WTC11 (cell line): ENCODE measurements around the gene CACNG1. TPM values are rescaled to one million over a fixed set of nuclear protein-coding genes. Genes with fewer than 3 reads are reported as not detected.

Experiments
- ATAC-seq: fragments of 200-7000 bp; cut with Tn5 transposase; 2 replicates; pipeline ENCODE4 v1.10.0; 2021; ENCODE audit warnings: mild to moderate bottlenecking, moderate library complexity
- CTCF ChIA-PET: fragments of 300-600 bp; sonication (Branson Sonifier 250); formaldehyde crosslinking; loops from one replicate; lab custom pipeline; 2021; ENCODE audit warnings: antibody characterized with exemption; lab: Charles Lee
- POLR2A ChIA-PET: fragments of 350-600 bp; sonication (Branson Sonifier 250); formaldehyde crosslinking; loops from one replicate; lab custom pipeline; 2021; ENCODE audit warnings: antibody characterized with exemption; lab: Charles Lee
- DNase-seq: peaks from one replicate; pipeline ENCODE4 v3.0.0; 2021; ENCODE audit warnings: low spot score
- H3K27ac Mint-ChIP-seq: 2 replicates; pipeline ENCODE4 v1.8.0; 2021; ENCODE audit warnings: mixed read lengths
- H3K27me3 Mint-ChIP-seq: 2 replicates; pipeline ENCODE4 v1.8.0; 2021; ENCODE audit warnings: low read depth, mild to moderate bottlenecking, moderate library complexity, mixed read lengths
- H3K36me3 Mint-ChIP-seq: 2 replicates; pipeline ENCODE4 v1.8.0; 2021; ENCODE audit warnings: mixed read lengths
- H3K4me1 Mint-ChIP-seq: 2 replicates; pipeline ENCODE4 v1.8.0; 2022; ENCODE audit warnings: mixed read lengths
- H3K4me3 Mint-ChIP-seq: 2 replicates; pipeline ENCODE4 v1.8.0; 2021; ENCODE audit warnings: mild to moderate bottlenecking, moderate library complexity, mixed read lengths
- H3K9me3 Mint-ChIP-seq: 2 replicates; pipeline ENCODE4 v1.8.0; 2021; ENCODE audit warnings: mixed read lengths
- CREM ChIP-seq: sonication (generic); formaldehyde crosslinking; IDR thresholded peaks from 2 replicates; pipeline ENCODE4 v1.8.1; 2022; ENCODE audit warnings: mild to moderate bottlenecking, missing genetic modification reagents, moderate library complexity
- ESRRA ChIP-seq: sonication (generic); formaldehyde crosslinking; IDR thresholded peaks from 2 replicates; pipeline ENCODE4 v1.8.1; 2022; ENCODE audit warnings: mild to moderate bottlenecking, missing genetic modification reagents, borderline replicate concordance
- FOXK1 ChIP-seq: sonication (generic); formaldehyde crosslinking; IDR thresholded peaks from 2 replicates; pipeline ENCODE4 v1.8.0; 2022; ENCODE audit warnings: mild to moderate bottlenecking, moderate library complexity, missing genetic modification reagents
- JAZF1 ChIP-seq: fragments of 250-450 bp; sonication (Bioruptor Pico); IDR thresholded peaks from 2 replicates; pipeline ENCODE4 v1.9.0; 2021; ENCODE audit warnings: moderate library complexity, mild to moderate bottlenecking, inconsistent platforms
- MXD4 ChIP-seq: fragments of 250-450 bp; sonication (Bioruptor Pico); IDR thresholded peaks from 2 replicates; pipeline ENCODE4 v1.8.0; 2021; ENCODE audit warnings: mild to moderate bottlenecking, moderate library complexity, borderline replicate concordance
- MYBL2 ChIP-seq: sonication (generic); formaldehyde crosslinking; IDR thresholded peaks from 2 replicates; pipeline ENCODE4 v1.8.1; 2023; ENCODE audit warnings: mild to moderate bottlenecking, moderate library complexity, missing genetic modification reagents
- NFYB ChIP-seq: sonication (generic); formaldehyde crosslinking; conservative IDR thresholded peaks from 2 replicates; pipeline ENCODE4 v1.8.0; 2022; ENCODE audit warnings: low read depth, missing genetic modification reagents
- RELA ChIP-seq: sonication (generic); formaldehyde crosslinking; IDR thresholded peaks from 2 replicates; pipeline ENCODE4 v1.8.1; 2022; ENCODE audit warnings: missing genetic modification reagents, mild to moderate bottlenecking, borderline replicate concordance
- RORB ChIP-seq: fragments of 250-450 bp; sonication (Bioruptor Pico); IDR thresholded peaks from 2 replicates; pipeline ENCODE4 v1.9.0; 2021; ENCODE audit warnings: mild to moderate bottlenecking
- SMAD3 ChIP-seq: sonication (generic); formaldehyde crosslinking; IDR thresholded peaks from 2 replicates; pipeline ENCODE4 v1.8.0; 2022; ENCODE audit warnings: missing genetic modification reagents, mild to moderate bottlenecking, borderline replicate concordance
- ZNF219 ChIP-seq: sonication (generic); formaldehyde crosslinking; IDR thresholded peaks from 2 replicates; pipeline ENCODE4 v1.8.0; 2023; ENCODE audit warnings: missing genetic modification reagents, mild to moderate bottlenecking, borderline replicate concordance
- ZNF423 ChIP-seq: fragments of 250-450 bp; sonication (Bioruptor Pico); IDR thresholded peaks from 2 replicates; pipeline ENCODE4 v2.1.2; 2022; ENCODE audit warnings: mild to moderate bottlenecking, moderate library complexity
- total RNA-seq: library from RNA; stranded (reverse); gene quantifications from 3 replicates; pipeline ENCODE4 v1.2.3, GENCODE V29; 2021
- TF ChIP-seq, protein P1 (sequence below): sonication (generic); formaldehyde crosslinking; IDR thresholded peaks from 2 replicates; pipeline ENCODE4 v1.8.0; 2023; ENCODE audit warnings: mild to moderate bottlenecking, missing genetic modification reagents
- TF ChIP-seq, protein P2 (sequence below): fragments of 200-600 bp; IDR thresholded peaks from 2 replicates; pipeline ENCODE4 v1.8.0; 2022; ENCODE audit warnings: antibody characterized with exemption
- TF ChIP-seq, protein P3 (sequence below): sonication (generic); formaldehyde crosslinking; IDR thresholded peaks from 2 replicates; pipeline ENCODE4 v1.8.0; 2022; ENCODE audit warnings: mild to moderate bottlenecking, missing genetic modification reagents
- TF ChIP-seq, protein P4 (sequence below): fragments of 250-450 bp; sonication (Bioruptor Pico); IDR thresholded peaks from 2 replicates; pipeline ENCODE4 v1.8.0; 2021; ENCODE audit warnings: mild to moderate bottlenecking
- TF ChIP-seq, protein P5 (sequence below): fragments of 250-450 bp; sonication (Bioruptor Pico); conservative IDR thresholded peaks from 2 replicates; pipeline ENCODE4 v1.9.0; 2021; ENCODE audit warnings: mild to moderate bottlenecking
- TF ChIP-seq, protein P6 (sequence below): sonication (generic); formaldehyde crosslinking; IDR thresholded peaks from 2 replicates; pipeline ENCODE4 v1.8.1; 2022; ENCODE audit warnings: missing genetic modification reagents, borderline replicate concordance
- TF ChIP-seq, protein P7 (sequence below): fragments of 250-450 bp; sonication (Bioruptor Pico); IDR thresholded peaks from 2 replicates; pipeline ENCODE4 v2.1.2; 2022; ENCODE audit warnings: mild to moderate bottlenecking, moderate library complexity
- TF ChIP-seq, protein P8 (sequence below): fragments of 250-450 bp; sonication (Bioruptor Pico); IDR thresholded peaks from 2 replicates; pipeline ENCODE4 v1.9.0; 2021; ENCODE audit warnings: mild to moderate bottlenecking, borderline replicate concordance

The CACNG1 gene
- total RNA-seq, 1 experiment from 2014 or later = not detected

DNA sequence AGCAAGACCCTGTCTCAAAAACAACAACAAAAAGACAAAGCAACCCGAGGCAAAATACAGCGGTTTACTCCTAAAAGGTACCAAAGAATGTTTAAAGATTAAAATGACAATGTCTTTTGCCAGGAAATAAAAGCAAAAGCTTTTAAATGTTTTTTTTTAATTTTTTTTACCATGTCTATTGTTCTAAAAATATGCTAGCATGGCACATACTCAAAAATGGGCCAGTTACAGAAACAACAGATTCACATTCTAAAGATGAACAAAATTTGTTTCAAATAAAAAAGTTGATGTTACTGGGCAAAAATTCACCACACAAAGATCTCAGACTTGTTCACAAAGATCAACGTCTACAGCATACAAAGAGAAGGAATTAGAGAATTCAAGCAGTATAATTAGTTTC, 41.1 kb downstream of the CACNG1 start (continued):
- TF ChIP-seq, protein P1, sequence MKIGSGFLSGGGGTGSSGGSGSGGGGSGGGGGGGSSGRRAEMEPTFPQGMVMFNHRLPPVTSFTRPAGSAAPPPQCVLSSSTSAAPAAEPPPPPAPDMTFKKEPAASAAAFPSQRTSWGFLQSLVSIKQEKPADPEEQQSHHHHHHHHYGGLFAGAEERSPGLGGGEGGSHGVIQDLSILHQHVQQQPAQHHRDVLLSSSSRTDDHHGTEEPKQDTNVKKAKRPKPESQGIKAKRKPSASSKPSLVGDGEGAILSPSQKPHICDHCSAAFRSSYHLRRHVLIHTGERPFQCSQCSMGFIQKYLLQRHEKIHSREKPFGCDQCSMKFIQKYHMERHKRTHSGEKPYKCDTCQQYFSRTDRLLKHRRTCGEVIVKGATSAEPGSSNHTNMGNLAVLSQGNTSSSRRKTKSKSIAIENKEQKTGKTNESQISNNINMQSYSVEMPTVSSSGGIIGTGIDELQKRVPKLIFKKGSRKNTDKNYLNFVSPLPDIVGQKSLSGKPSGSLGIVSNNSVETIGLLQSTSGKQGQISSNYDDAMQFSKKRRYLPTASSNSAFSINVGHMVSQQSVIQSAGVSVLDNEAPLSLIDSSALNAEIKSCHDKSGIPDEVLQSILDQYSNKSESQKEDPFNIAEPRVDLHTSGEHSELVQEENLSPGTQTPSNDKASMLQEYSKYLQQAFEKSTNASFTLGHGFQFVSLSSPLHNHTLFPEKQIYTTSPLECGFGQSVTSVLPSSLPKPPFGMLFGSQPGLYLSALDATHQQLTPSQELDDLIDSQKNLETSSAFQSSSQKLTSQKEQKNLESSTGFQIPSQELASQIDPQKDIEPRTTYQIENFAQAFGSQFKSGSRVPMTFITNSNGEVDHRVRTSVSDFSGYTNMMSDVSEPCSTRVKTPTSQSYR (CRISPR knock-in tag) = no peak
- TF ChIP-seq ZNF423 (CRISPR knock-in tag) (no peak), CREM (CRISPR knock-in tag) (no peak), RELA (CRISPR knock-in tag) (no peak), RORB (CRISPR knock-in tag) (no peak), FOXK1 (no peak), NFYB (no peak)
- TF ChIP-seq, protein P2, sequence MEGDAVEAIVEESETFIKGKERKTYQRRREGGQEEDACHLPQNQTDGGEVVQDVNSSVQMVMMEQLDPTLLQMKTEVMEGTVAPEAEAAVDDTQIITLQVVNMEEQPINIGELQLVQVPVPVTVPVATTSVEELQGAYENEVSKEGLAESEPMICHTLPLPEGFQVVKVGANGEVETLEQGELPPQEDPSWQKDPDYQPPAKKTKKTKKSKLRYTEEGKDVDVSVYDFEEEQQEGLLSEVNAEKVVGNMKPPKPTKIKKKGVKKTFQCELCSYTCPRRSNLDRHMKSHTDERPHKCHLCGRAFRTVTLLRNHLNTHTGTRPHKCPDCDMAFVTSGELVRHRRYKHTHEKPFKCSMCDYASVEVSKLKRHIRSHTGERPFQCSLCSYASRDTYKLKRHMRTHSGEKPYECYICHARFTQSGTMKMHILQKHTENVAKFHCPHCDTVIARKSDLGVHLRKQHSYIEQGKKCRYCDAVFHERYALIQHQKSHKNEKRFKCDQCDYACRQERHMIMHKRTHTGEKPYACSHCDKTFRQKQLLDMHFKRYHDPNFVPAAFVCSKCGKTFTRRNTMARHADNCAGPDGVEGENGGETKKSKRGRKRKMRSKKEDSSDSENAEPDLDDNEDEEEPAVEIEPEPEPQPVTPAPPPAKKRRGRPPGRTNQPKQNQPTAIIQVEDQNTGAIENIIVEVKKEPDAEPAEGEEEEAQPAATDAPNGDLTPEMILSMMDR = no peak
- TF ChIP-seq, protein P3, sequence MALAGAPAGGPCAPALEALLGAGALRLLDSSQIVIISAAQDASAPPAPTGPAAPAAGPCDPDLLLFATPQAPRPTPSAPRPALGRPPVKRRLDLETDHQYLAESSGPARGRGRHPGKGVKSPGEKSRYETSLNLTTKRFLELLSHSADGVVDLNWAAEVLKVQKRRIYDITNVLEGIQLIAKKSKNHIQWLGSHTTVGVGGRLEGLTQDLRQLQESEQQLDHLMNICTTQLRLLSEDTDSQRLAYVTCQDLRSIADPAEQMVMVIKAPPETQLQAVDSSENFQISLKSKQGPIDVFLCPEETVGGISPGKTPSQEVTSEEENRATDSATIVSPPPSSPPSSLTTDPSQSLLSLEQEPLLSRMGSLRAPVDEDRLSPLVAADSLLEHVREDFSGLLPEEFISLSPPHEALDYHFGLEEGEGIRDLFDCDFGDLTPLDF = no peak
- TF ChIP-seq, protein P4, sequence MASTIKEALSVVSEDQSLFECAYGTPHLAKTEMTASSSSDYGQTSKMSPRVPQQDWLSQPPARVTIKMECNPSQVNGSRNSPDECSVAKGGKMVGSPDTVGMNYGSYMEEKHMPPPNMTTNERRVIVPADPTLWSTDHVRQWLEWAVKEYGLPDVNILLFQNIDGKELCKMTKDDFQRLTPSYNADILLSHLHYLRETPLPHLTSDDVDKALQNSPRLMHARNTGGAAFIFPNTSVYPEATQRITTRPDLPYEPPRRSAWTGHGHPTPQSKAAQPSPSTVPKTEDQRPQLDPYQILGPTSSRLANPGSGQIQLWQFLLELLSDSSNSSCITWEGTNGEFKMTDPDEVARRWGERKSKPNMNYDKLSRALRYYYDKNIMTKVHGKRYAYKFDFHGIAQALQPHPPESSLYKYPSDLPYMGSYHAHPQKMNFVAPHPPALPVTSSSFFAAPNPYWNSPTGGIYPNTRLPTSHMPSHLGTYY = no peak

DNA sequence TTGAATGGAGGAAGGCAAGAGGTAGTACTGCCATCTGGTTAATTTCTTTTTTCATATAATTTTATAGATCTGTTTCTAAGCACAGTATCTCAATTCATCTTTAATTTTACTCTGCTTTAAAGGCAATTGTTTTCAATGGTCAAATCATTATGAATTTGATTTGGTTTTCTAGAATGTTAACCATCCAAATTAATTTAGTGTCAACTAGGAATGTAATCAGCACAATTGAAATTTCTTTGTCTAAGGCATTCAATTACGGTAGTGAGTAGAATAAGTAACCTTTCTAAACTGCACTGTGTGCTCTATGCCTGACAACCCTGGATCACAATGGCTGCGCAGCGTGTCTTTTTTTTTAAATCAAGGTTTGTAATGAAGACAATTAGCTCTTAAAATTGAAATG, 44.3 kb downstream of the CACNG1 start:
- H3K9me3 Mint-ChIP-seq = peaks cover 12% of the 10 kb centered on the region
- ChIA-PET CTCF (no interaction called here), POLR2A (no interaction called here)
- H3K4me3 Mint-ChIP-seq = no peak overlapping the region
- peaks cover 28% of the 10 kb centered on the region for H3K36me3 Mint-ChIP-seq
- no peaks in the 10 kb centered on the region for H3K27me3 Mint-ChIP-seq
- no peak overlapping the region for H3K27ac Mint-ChIP-seq
- no peak for ATAC-seq
- DNase-seq = no peak
- H3K4me1 Mint-ChIP-seq = no peaks in the 10 kb centered on the region
- TF ChIP-seq JAZF1 (CRISPR knock-in tag) (no peak), MXD4 (no peak), MYBL2 (CRISPR knock-in tag) (no peak), SMAD3 (CRISPR knock-in tag) (no peak), ESRRA (CRISPR knock-in tag) (no peak), ZNF219 (no peak)
- TF ChIP-seq, protein P5, sequence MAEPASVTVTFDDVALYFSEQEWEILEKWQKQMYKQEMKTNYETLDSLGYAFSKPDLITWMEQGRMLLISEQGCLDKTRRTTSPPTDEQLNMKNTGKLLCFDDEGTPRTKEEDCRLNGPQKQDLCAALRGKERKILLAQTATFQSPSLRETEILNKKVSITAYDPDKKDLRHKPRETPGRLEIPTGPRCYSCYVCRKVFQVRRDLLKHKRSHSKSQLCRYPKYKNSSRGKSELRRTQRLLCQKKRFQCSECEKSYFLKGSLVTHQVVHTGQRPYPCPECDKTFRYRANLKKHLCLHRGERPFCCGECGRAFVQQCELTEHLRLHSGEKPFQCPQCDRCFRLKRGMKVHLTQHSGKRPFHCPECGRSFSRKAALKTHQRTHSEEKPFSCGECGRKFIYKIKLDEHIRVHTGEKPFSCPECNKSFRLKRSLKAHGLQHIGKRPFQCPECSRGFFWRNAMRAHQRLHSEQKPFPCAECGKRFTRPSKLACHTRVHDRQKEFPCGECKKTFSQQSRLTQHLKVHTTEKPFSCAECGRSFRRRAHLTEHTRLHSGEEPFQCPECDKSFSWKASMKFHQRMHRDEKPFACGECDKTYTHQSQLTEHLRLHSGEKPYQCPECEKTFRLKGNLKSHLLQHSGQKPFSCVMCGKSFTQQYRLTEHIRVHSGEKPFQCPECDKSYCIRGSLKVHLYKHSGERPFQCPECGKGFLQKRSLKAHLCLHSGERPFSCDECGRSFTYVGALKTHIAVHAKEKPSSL = no peak
- TF ChIP-seq, protein P6, sequence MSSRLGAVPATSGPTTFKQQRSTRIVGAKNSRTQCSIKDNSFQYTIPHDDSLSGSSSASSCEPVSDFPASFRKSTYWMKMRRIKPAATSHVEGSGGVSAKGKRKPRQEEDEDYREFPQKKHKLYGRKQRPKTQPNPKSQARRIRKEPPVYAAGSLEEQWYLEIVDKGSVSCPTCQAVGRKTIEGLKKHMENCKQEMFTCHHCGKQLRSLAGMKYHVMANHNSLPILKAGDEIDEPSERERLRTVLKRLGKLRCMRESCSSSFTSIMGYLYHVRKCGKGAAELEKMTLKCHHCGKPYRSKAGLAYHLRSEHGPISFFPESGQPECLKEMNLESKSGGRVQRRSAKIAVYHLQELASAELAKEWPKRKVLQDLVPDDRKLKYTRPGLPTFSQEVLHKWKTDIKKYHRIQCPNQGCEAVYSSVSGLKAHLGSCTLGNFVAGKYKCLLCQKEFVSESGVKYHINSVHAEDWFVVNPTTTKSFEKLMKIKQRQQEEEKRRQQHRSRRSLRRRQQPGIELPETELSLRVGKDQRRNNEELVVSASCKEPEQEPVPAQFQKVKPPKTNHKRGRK (CRISPR knock-in tag) = no peak
- TF ChIP-seq, protein P7, sequence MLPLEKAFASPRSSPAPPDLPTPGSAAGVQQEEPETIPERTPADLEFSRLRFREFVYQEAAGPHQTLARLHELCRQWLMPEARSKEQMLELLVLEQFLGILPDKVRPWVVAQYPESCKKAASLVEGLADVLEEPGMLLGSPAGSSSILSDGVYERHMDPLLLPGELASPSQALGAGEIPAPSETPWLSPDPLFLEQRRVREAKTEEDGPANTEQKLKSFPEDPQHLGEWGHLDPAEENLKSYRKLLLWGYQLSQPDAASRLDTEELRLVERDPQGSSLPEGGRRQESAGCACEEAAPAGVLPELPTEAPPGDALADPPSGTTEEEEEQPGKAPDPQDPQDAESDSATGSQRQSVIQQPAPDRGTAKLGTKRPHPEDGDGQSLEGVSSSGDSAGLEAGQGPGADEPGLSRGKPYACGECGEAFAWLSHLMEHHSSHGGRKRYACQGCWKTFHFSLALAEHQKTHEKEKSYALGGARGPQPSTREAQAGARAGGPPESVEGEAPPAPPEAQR (CRISPR knock-in tag) = no peak
- TF ChIP-seq, protein P8, sequence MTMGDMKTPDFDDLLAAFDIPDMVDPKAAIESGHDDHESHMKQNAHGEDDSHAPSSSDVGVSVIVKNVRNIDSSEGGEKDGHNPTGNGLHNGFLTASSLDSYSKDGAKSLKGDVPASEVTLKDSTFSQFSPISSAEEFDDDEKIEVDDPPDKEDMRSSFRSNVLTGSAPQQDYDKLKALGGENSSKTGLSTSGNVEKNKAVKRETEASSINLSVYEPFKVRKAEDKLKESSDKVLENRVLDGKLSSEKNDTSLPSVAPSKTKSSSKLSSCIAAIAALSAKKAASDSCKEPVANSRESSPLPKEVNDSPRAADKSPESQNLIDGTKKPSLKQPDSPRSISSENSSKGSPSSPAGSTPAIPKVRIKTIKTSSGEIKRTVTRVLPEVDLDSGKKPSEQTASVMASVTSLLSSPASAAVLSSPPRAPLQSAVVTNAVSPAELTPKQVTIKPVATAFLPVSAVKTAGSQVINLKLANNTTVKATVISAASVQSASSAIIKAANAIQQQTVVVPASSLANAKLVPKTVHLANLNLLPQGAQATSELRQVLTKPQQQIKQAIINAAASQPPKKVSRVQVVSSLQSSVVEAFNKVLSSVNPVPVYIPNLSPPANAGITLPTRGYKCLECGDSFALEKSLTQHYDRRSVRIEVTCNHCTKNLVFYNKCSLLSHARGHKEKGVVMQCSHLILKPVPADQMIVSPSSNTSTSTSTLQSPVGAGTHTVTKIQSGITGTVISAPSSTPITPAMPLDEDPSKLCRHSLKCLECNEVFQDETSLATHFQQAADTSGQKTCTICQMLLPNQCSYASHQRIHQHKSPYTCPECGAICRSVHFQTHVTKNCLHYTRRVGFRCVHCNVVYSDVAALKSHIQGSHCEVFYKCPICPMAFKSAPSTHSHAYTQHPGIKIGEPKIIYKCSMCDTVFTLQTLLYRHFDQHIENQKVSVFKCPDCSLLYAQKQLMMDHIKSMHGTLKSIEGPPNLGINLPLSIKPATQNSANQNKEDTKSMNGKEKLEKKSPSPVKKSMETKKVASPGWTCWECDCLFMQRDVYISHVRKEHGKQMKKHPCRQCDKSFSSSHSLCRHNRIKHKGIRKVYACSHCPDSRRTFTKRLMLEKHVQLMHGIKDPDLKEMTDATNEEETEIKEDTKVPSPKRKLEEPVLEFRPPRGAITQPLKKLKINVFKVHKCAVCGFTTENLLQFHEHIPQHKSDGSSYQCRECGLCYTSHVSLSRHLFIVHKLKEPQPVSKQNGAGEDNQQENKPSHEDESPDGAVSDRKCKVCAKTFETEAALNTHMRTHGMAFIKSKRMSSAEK (CRISPR knock-in tag) = no peak
